Measurements from ENCODE around the gene ANKRD65. TPM values are rescaled to one million over a fixed set of nuclear protein-coding genes. Genes with fewer than 3 reads are reported as not detected.
A peak's percentile ranks its signal among the peaks of the same experiment; 100 is the strongest.

ANKRD65 gene
- total and polyA plus RNA-seq, 4 donors: 13.5 to 54.2 (median 31.9) TPM

DNA sequence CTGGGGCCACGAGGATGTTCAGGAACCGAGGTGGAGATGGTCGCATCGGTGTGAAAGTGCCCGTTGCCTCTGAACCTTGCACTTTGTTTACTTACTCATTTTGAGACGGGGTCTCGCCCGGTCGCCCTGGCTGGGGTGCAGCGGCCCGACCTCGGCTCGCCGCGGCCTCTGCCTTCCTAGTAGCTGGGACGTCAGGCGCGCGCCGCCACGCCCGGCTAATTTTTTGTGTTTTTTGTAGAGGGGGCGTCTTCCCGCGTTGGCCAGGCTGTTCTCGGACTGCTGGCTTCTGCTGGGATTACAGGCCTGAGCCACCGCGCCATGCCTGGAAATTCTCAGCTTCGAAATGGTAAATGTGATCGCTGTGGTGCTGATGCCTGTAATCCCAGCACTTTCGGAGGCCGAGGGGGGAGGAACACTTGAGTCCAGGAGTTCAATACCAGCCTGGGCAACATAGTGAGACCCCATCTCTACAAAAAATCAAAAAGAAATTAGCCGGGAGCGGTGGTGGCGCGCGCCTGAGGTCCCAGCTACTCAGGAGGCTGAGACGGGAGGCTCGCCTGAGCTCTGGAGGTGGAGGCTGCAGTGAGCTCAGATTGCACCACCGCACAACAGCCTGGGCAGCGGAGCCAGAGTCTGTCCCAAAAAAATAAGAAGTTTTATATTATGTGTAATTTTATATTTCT is 13.3 kb downstream of the ANKRD65 start:
- H3K36me3 ChIP-seq (ENCODE audit: control insufficient read depth in 4 of 4, insufficient read depth in 4 of 4, low read length in 4 of 4): peaks cover 6 to 21% (median 12%) of the 10 kb centered on the region in 4 donors
- no peaks in the 10 kb centered on the region for H3K27me3 ChIP-seq (ENCODE audit: control insufficient read depth in 3 of 3, insufficient read depth in 3 of 3, low read length in 2 of 3)
- H3K4me1 ChIP-seq (ENCODE audit: control insufficient read depth in 5 of 5, insufficient read depth in 5 of 5, low read length in 5 of 5): peaks cover 6 to 20% (median 14%) of the 10 kb centered on the region in 5 donors
- peak overlapping the region; percentile 26 to 55 for H3K9ac ChIP-seq (ENCODE audit: insufficient read depth in 1 of 2, low read length in 2 of 2)
- WGBS, 2 donors: 9 to 11% methylated on average over 39 to 41 of the region's 41 CpGs
- no peaks in the 10 kb centered on the region for H3K9me3 ChIP-seq (ENCODE audit: control insufficient read depth in 4 of 4, insufficient read depth in 3 of 4, low read length in 3 of 4)
- ATAC-seq (ENCODE audit: insufficient read depth, low FRiP score): no peak
- H3K27ac ChIP-seq (ENCODE audit: low read depth in 1 of 2, low read length in 1 of 2): peak overlapping the region; percentile 85 to 95
- peak overlapping the region; percentile 99 for H3K4me3 ChIP-seq
- TF ChIP-seq, protein P1, sequence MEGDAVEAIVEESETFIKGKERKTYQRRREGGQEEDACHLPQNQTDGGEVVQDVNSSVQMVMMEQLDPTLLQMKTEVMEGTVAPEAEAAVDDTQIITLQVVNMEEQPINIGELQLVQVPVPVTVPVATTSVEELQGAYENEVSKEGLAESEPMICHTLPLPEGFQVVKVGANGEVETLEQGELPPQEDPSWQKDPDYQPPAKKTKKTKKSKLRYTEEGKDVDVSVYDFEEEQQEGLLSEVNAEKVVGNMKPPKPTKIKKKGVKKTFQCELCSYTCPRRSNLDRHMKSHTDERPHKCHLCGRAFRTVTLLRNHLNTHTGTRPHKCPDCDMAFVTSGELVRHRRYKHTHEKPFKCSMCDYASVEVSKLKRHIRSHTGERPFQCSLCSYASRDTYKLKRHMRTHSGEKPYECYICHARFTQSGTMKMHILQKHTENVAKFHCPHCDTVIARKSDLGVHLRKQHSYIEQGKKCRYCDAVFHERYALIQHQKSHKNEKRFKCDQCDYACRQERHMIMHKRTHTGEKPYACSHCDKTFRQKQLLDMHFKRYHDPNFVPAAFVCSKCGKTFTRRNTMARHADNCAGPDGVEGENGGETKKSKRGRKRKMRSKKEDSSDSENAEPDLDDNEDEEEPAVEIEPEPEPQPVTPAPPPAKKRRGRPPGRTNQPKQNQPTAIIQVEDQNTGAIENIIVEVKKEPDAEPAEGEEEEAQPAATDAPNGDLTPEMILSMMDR (IDR thresholded peaks at IDR 0.05; ENCODE audit: control extremely low read depth, extremely low read depth): no peak
- DNase-seq: peak in 1 of 3 donors; percentile 26

DNA sequence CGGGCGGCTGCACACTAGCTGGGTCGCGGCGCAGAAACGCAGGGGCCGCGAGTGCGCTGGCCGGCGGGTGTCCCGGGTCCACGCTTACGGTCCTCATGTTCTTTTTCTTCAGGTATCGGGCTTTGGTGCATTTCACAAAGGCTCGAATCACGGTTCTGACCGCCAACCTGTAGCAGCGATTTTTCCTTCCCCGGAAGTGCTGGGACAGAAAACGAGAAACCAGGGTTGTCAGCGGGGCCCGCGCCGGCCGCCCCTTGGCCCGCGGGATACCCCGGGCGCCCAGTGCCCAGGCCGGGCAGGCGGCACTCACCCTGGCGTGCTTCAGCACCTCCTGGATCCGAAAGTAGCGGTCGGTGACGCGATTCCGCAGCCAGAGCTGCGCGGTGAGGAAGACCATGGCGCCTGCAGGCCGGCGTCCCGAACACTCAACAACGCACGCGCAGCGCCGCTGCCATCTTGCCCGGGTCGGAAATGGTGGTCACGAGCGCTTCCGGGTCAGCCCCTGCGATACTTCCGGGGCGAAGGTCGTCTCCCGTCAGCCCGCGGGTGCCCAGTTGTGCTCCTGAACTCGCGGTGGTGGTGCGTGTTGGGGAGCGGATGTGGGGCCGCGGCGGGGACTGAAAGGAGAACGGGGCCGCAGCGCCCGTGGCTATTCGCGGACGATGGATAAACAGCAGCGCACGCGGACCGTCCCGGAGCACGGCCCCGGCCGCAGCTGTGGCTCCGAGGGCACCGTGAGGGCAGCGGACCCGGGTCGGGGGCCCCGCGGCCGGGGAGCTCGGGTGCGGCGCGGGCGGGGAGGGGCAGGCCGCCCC is 14.0 kb downstream of the ANKRD65 start, which contains the start of gene MRPL20:
Gene MRPL20, minus strand, starts transcription at position 473 of the 815 bp plus-strand sequence. Its CDS starts 76 bp downstream, at position 397.
- Histone ChIP-seq H3K27ac (ENCODE audit: low read depth in 1 of 2, low read length in 1 of 2) (peak within 1 kb of the TSS; percentile 85 to 96), H3K9me3 (ENCODE audit: control insufficient read depth in 4 of 4, insufficient read depth in 3 of 4, low read length in 3 of 4) (no peaks in the 10 kb centered on the region), H3K36me3 (ENCODE audit: control insufficient read depth in 4 of 4, insufficient read depth in 4 of 4, low read length in 4 of 4) (peaks cover 6 to 23% (median 16%) of the 10 kb centered on the region in 4 donors), H3K4me3 (peak within 1 kb of the TSS; percentile 99), H3K9ac (ENCODE audit: insufficient read depth in 1 of 2, low read length in 2 of 2) (peak within 1 kb of the TSS; percentile 26 to 55), H3K4me1 (ENCODE audit: control insufficient read depth in 5 of 5, insufficient read depth in 5 of 5, low read length in 5 of 5) (peaks cover 6 to 20% (median 14%) of the 10 kb centered on the region in 5 donors), H3K27me3 (ENCODE audit: control insufficient read depth in 3 of 3, insufficient read depth in 3 of 3, low read length in 2 of 3) (no peaks in the 10 kb centered on the region)
- TF ChIP-seq, protein P1 (IDR thresholded peaks at IDR 0.05; ENCODE audit: control extremely low read depth, extremely low read depth): no peak
- ATAC-seq (ENCODE audit: insufficient read depth, low FRiP score): peak; percentile 98
- peak; percentile 93 to 96 (median 93) for DNase-seq
- WGBS, 2 donors: 0 to 1% methylated on average over 88 to 98 of the region's 98 CpGs

DNA sequence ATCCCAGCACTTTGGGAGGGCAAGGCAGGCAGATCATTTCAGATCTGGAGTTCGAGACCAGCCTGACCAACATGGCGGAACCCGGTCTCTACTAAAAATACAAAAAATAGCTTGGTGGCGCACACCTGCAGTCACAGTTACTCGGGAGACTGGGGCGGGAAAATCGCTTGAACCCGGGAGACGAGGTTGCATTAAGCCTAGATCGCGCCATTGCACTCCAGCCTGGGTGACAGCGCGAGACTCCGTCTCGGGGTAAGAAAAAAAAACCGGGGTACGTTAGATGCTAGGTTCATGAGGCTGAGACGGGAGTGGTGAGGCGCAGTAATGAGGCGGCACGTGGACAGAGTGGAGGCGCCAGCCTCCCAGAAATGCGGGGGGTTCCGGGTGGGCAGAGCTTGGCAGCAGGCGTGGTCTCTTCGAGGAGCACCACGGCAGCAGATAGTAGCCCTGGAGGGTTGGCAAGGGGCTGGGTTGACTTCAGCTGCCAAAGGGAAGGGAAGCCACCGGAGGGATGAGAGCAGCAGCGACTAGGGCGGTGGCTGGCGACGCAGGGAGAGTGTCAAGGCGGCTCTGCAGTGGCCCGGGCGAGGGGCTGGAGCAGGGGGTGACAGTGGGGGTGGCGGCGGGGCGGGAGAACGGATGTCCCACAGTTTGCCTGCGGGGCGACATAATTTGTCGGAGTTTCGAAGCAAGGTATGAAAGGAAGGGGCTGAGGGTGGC is 14.8 kb downstream of the ANKRD65 start:
- H3K4me1 ChIP-seq (ENCODE audit: control insufficient read depth in 5 of 5, insufficient read depth in 5 of 5, low read length in 5 of 5): peaks cover 6 to 20% (median 14%) of the 10 kb centered on the region in 5 donors
- WGBS, 2 donors: 41 to 44% methylated on average over 42 to 43 of the region's 43 CpGs
- TF ChIP-seq, protein P1 (IDR thresholded peaks at IDR 0.05; ENCODE audit: control extremely low read depth, extremely low read depth): no peak
- H3K27me3 ChIP-seq (ENCODE audit: control insufficient read depth in 3 of 3, insufficient read depth in 3 of 3, low read length in 2 of 3): no peaks in the 10 kb centered on the region
- H3K36me3 ChIP-seq (ENCODE audit: control insufficient read depth in 4 of 4, insufficient read depth in 4 of 4, low read length in 4 of 4): peaks cover 6 to 29% (median 17%) of the 10 kb centered on the region in 4 donors
- ATAC-seq (ENCODE audit: insufficient read depth, low FRiP score) (no peak), DNase-seq (no peak)
- H3K27ac ChIP-seq (ENCODE audit: low read depth in 1 of 2, low read length in 1 of 2): peak overlapping the region; percentile 85 to 96
- H3K4me3 ChIP-seq: peak overlapping the region; percentile 99
- no peaks in the 10 kb centered on the region for H3K9me3 ChIP-seq (ENCODE audit: control insufficient read depth in 4 of 4, insufficient read depth in 3 of 4, low read length in 3 of 4)
- peak overlapping the region in 1 of 2 donors; percentile 11 for H3K9ac ChIP-seq (ENCODE audit: insufficient read depth in 1 of 2, low read length in 2 of 2)
